ENCODE measurements around the gene TCF12.

Gene TCF12

DNA sequence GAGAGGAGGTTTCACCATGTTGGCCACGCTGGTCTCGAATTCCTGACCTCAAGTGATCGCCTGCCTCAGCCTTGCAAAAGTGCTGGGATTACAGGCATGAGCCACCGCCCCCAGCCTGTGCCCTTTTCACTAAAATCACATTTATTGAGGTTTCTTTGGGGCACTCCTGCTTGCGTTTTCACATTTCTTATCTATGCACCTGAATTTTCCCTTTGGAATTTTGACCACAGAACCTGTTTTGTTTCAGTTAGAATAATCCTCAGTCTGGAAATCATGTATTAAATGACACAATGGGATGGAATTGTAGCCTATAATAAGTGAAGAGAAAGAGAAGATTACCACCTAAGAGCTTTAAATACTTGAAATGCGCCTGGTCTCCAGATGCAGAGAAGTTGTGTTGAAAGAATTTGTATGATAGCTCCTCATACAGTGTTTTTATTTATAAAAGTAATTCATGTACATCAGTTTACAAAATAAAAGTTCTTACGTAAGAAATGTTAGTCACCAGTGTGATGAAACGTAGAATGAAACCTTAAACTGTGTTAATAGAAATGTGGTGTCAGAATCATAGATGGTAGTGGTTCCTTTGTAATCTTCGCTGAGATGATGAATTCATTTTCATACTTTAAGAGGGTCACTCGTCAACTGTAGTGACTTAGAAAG is 107.0 kb downstream of the TCF12 start:
- no peak for DNase-seq

DNA sequence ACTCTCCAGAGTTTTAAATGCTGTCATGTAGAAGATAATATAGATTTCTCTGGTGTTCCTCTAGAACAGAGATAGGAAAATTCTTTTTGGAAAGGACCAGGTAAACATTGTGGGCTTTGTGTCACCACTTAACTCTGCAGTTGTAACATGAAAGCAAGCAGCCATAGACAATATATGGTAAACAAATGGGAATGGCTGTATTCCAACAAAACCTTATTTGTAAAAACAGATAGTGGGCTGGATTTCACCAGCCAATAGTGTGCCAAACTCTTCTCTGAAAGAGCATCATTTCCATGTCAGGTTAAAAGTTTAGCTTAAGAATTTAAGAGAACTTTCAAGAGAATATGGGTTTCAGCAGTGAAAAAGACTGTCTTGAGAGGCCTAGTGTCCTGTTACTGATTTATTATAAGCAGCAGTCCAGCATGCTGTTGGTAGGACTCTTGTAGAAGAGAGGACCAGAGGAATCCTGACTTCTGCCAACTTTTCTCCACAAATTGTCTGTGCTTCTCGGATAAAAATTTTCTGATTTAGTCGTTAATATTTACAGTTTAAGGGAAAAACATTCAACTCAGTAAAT is 107.7 kb downstream of the TCF12 start:
- DNase-seq = no peak

DNA sequence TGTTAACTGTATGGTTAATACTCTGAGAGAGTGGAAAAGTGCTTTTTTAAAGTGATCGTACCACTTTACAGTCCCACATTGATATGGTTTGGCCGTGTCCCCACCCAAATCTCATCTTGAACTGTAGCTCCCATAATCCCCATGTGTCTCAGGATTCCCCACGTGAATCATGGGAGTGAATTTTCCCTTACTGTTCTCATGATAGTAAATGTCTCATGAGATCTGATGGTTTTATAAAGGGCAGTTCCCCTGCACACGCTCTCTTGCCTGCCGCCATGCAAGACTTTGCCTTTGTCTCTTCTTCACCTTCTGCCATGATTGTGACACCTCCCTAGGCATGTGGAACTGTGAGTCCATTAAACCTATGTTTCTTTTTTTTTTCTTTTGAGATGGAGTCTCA is 109.2 kb downstream of the TCF12 start:
- no peak for DNase-seq

GRCh38 chr15:57028176-57028575 is 109.7 kb downstream of the TCF12 start:
- DNase-seq = no peak

- DNase-seq = no peak
Observed at GRCh38 chr15:57030011-57030410, 111.6 kb downstream of the TCF12 start.

DNA sequence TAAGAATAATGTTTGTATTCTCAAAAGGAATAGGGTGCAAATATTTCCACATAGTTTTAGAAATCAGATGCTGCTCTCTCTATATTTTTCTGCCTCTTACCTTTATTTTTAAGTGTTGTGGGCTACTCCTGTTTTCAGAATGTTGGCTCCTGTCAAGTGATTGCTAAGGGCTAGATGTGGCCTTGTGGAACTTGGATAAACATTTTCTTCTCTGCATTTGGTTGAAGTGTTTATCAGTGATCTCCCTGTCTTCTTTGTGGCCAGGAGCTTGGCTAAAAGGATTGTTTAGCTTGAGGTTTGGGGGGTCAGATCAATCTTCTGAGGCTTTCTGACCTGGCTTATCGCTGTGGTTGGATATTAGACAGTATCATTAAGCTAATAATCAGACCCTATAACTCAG is 112.6 kb downstream of the TCF12 start:
- no peak for DNase-seq

GRCh38 chr15:57031605-57032004 is 113.2 kb downstream of the TCF12 start:
- DNase-seq = no peak

DNA sequence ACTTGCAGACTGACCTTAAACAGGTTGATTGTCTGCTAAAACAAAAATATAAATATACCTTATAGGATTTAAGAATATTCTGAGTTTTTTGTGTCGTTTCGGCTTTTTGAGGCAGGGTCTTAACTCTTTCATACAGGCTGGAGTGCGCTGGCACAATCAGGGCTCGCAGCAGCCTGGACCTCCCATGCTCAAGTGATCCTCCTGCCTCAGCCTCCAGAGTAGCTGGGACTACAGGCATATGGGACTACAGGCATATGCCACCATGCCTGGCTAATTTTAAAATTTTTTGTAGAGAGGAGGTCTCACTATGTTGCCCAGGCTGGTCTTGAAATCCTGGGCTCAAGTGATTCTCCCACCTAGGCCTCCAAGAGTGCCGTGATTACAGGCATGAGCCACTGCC is 113.9 kb downstream of the TCF12 start:
- DNase-seq = no peak

- no peak for DNase-seq
Observed at GRCh38 chr15:57033715-57034439, 115.4 kb downstream of the TCF12 start.

DNA sequence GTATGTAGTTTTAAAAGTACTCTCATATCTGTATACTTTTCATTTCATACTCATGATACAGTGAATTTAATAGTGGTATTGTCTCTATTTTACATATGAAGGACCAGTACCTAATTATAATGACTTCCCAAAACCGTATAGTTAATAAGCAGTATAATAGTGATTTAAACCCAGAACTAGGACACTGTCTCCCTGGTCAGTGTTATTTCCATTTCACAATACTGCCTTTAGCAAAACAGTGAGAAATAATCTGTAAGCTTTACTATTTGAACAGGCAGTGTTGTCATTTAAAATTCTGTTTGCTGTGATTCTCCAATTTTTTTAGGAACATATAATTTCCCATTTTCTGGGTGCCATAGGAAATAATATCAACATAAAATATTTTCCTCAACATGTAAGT is 116.2 kb downstream of the TCF12 start:
- DNase-seq = no peak

DNA sequence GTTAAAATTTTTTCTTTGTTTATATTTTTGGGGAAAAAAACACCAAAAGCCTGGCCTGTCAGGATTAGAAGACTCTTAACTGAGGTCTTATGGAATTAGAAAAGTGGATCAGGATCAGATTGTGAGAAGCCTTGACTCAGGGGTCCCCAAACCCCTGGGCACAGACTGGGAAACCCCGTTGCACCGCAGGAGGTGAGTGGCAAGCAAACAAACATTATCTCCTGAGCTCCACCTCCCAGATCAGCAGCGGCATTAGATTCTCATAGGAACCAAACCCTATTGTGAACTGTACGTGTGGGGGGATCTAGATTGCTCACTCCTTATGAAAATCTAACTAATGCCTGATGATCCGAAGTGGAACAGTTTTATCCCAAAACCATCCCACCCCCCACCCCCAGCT is 117.2 kb downstream of the TCF12 start:
- no peak for DNase-seq

- no peak for DNase-seq
Observed at GRCh38 chr15:57036352-57036751, 117.9 kb downstream of the TCF12 start.

DNA sequence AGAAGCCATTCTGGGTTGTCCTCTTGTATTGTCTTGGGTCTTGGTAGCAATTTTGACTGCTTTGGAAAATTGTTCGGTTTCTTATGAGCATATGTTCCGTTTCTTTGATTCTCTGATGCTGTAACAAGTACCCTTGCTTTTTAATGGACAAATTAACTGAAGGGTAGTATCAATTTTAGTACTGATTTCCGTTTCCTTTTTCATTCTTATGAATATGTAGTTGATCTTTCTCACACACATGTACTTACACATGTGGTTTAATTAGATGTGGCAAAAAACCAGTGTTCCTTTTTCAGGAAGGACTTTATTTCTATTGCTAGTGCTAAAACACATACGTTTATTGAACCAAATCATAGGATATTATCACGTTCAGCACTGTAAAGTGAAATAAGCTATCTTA is 119.1 kb downstream of the TCF12 start:
- no peak for DNase-seq

DNA sequence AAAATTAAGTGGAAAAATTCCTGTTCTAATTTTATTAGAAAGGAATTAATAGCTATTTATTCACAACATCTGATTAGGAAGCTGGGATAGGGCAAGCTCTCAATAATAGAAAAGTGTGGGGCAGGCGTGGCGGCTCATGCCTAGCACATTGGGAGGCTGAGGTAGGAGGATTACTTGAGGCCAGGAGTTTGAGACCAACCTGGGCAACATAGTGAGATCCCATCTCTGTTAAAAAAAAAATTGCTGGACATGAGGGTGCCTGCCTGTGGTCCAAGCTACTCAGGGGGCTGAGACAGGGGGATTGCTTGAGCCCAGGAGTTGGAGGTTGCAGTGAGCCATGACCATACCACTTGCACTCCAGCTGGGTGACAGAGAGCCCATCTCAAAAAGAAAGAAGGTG is 119.6 kb downstream of the TCF12 start:
- no peak for DNase-seq

GRCh38 chr15:57038496-57038895 is 120.1 kb downstream of the TCF12 start:
- DNase-seq = no peak

DNA sequence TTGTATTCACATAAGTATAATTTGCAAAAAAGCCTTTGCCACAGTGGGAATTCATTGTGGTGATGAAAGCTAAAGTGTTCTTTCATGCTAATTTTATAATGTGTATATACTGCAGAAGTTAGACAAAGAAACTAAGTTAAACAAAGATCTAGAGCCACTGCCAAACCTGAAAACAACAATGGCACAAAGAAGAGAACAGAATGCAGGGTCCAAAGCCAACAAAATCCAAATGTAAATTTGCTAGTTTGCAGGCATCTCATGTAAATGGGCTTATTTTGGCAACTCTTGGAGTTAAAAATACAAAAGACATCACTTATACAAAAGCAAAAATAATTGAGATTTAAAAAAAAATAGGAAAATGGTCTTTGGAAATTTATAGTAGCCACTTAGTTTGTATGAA is 123.0 kb downstream of the TCF12 start:
- DNase-seq = no peak

DNA sequence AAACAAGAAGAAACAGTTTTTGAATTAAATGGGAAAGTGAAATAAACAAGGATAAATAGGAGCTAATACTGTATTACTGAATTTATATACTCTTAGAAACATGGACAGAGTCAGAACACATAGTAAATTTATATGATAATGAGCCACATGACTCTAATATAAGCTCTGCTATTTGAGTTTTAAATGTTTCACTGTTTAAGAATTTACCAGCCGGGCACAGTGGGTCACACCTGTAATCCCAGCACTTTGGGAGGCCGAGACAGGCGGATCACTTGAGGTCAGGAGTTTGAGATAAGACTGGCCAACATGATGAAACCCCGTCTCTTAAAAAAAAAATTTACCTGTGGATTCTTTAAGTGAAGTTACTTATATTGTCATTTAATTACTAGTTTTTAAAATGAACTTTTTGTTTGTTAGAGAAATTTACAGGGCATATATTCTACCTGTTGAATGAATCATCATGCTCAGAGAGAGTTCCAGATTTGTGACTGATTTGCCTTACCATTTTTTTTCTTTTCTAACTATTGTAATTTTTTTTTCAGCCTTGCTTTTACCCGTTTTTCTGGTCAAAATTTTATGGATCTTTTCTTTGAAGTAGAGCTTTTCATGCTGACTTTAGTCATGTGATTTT is 125.7 kb downstream of the TCF12 start:
- no peak for DNase-seq

DNA sequence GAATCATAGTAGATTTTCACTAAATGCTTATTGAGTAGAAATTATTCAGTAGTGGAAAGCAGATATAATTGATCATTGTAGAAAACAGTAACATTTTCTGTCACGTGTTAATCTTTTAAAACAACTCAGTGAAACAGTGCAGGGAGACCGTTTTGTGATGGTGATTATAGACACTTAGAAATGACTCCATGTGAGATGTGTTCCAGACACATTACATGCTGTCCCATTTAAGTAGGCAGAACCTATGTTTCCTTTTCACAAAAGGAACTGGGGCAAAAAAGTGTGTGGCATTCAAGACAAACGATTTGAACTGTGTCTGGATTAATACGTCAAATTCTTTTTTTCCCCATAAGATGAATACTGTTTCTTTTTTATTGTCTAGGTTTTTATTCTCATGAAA is 126.5 kb downstream of the TCF12 start:
- no peak for DNase-seq

DNA sequence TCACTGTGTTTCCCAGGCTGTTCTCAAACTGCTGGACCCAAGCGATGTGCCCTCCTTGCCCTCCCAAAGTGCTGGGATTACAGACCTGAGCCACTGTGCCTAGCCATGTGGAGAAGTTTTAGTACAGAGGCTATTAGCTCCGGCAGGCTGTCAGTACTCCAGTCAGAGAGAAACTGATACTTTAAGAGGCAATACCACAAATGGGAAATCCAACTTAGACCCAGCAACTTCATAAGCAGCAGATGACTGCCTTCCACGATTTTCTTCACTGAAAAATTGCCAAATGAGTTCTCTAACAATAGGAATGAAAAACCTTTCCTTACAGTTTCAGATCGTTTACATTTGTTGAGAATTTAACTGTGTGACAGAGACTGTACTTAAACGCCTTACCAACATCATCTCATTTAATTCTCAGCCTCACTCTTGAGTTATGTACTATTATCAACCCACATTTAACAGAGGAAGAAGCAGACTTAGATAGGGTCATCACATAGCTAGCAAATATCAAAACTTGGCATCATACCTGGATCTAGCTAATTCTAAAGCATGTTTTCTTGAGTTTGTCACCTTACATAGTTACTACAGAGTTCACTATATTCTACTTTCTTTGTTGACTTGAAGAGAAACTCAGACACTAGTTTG is 127.4 kb downstream of the TCF12 start:
- no peak for DNase-seq

- no peak for DNase-seq
Observed at GRCh38 chr15:57048930-57049549, 130.6 kb downstream of the TCF12 start.

- no peak for DNase-seq
Observed at GRCh38 chr15:57053470-57053869, 135.0 kb downstream of the TCF12 start.

GRCh38 chr15:57054204-57054750 is 135.8 kb downstream of the TCF12 start:
- DNase-seq = no peak

GRCh38 chr15:57056357-57056756 is 137.9 kb downstream of the TCF12 start:
- no peak for DNase-seq

Measured in CD4-positive, alpha-beta T cell treated with Interleukin-4 for 4 hours (primary cell).